Measurements from ENCODE around the gene CRIM1.

The CRIM1 gene

DNA sequence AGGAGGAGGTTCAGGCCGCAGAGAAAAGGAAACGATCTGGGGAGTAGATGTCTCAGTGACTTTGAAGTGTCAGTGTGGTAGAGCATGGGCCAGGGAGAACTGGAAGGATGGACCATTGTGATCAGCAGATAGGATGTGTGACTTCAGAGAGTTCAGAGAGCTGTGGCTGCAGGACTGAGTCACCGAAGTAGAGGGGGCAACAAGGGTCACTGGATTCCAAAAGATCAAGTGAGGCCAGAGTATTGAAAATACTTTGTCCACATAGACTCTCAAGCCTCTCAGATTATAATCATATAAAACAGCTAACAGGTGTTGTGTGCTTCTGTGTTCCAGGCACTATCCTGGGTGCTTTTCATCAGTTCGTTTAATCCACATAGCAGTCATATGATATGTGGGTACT, 99.4 kb downstream of the CRIM1 start:
- TF ChIP-seq, protein P1, sequence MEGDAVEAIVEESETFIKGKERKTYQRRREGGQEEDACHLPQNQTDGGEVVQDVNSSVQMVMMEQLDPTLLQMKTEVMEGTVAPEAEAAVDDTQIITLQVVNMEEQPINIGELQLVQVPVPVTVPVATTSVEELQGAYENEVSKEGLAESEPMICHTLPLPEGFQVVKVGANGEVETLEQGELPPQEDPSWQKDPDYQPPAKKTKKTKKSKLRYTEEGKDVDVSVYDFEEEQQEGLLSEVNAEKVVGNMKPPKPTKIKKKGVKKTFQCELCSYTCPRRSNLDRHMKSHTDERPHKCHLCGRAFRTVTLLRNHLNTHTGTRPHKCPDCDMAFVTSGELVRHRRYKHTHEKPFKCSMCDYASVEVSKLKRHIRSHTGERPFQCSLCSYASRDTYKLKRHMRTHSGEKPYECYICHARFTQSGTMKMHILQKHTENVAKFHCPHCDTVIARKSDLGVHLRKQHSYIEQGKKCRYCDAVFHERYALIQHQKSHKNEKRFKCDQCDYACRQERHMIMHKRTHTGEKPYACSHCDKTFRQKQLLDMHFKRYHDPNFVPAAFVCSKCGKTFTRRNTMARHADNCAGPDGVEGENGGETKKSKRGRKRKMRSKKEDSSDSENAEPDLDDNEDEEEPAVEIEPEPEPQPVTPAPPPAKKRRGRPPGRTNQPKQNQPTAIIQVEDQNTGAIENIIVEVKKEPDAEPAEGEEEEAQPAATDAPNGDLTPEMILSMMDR (IDR thresholded peaks at IDR 0.05): no peak
- TF ChIP-seq ZFX (IDR thresholded peaks at IDR 0.05; ENCODE audit: borderline replicate concordance): no peak
- H3K27ac ChIP-seq: no peak overlapping the region

DNA sequence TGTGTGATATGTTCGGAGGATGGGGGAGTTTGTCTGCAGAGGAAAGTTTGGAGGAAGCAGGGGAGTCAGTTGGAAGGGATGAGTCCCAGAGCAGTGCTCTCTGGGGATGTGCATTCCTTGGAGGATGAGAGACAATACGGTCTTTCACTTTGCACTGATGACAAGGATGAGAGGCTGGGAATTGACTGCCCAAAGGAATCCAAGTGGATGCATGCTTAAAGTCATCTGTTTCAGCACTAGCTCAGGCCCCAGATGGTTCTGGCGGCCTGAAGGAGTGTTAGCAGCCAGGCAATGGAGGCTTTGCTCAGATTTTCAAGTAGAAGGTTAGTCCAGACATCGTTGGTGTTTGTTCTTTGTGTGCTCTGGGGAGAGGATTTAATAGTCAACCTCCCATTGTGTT, 100.2 kb downstream of the CRIM1 start:
- H3K27ac ChIP-seq: no peak overlapping the region
- no peak for TF ChIP-seq ZFX (IDR thresholded peaks at IDR 0.05; ENCODE audit: borderline replicate concordance)
- TF ChIP-seq, protein P1 (IDR thresholded peaks at IDR 0.05): no peak

DNA sequence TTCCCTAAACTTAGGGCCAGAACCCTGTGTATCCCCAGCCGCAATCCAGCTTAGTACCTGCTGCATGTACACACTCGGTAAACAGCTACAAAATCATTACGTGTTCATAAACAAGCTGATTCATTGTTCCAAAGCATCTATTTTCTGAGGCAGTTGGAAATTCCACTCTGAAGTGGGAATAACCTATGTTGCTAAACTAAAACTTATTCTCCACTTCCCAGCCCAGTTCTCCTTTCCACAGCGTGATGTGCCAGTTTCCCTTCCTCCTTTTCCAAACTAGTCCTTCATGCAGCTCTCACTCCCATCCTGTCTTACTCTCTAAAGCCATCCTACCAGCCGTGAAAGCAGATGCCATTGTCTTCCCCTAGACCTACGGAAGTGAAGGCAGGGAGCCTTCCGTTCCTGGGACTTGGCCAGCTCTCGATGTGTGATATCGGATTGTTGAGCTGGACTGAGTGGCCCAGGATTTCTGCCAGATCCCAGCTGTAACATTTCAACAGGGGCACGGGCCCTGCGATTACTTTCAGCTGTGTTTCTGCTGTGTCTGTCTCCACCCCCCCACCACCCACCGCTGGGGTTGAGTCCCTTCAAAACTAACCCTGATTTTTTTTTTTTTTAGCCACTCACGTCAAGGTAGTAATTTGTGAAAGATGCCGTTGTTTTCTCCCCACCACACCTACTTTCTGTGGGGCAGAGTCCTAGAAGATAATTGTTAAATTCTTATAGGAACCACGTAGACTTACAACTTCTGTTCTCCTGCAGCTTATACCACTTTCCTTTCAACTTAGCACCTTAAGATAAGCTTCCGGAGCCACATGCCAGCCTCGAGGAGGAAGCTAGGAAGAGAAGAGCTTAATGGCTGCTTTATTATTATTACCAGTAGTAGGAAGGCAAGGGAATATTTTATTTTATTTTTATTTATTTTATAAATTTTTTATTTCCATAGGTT, 100.9 kb downstream of the CRIM1 start:
- H3K27ac ChIP-seq: no peak overlapping the region

DNA sequence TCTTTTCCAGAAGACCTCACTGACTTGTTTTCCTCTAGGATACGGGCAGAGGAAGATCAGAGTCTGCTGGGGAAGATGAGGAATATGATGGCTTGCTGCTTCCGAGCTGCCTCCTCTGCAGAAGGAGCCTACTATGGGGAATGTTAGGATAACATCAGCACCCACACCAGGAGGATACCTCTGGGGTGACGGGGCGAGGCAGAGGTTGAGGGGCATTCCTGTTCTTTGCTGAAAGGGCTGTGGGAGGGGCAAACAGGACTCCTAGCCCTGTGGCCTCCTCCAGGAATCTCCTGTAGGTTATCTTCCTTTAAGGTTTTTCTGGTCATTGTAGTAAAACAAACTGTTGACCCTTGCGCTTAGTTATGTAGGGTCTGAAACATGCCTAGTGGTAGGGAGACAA, 102.5 kb downstream of the CRIM1 start:
- no peak overlapping the region for H3K27ac ChIP-seq

More for the DNA sequence above, 100.9 kb downstream of the CRIM1 start:
- TF ChIP-seq ZFX (IDR thresholded peaks at IDR 0.05; ENCODE audit: borderline replicate concordance): no peak
- TF ChIP-seq, protein P1 (IDR thresholded peaks at IDR 0.05): no peak

DNA sequence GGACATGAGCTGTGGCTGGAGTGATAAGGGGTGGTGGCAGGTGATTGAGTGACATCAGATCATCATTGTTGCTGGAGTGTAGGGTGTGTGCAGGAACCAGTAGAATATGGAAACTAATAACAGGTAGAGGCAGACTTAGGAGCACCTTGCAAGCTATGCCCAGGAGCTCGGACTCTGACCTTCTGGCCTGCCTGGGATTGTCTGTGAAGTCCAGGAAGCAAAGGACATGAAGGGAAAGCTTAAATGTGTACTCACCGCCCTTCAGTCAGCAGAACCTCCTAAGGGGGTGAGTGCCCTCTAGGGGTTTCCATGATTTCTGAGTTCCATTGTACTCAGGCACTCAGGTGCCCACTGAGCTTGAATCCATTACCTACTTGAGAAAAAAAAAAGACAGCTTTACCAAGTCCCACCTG, 104.2 kb downstream of the CRIM1 start:
- H3K27ac ChIP-seq: no peak overlapping the region
- TF ChIP-seq, protein P1 (IDR thresholded peaks at IDR 0.05): peak; percentile 41
- no peak for TF ChIP-seq ZFX (IDR thresholded peaks at IDR 0.05; ENCODE audit: borderline replicate concordance)

More for the DNA sequence above, 102.5 kb downstream of the CRIM1 start:
- TF ChIP-seq, protein P1 (IDR thresholded peaks at IDR 0.05): no peak
- no peak for TF ChIP-seq ZFX (IDR thresholded peaks at IDR 0.05; ENCODE audit: borderline replicate concordance)

DNA sequence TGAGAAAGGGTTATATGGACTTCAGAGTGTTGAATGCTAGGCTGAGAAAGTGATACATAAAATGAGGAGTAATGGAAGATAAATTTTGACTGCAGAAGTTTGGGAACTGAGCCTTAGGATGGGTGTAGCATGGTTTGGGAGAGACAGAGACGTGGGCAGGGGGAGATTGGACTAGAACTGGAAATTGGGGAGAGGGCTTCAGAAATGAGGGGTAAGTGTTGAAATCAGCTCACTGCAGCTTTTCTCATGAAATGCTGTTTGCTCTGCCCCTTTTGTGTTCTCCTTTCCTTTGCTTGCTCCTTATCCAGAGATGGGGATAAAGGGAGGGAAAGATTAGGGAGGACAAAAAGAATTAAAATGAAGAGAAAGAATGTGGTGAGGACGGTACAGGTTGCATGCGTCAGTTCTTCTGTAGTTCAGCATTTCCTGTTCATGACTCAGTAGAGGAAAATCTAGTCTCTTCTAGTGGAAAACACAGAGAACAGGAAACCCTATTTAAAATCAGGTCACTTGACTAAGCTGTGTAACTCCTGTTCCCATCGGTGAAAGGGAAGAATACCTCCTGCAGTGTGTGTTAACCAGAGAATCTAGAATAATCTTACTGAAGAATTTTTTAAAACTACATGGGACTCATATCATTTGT, 105.6 kb downstream of the CRIM1 start:
- TF ChIP-seq, protein P1 (IDR thresholded peaks at IDR 0.05): no peak
- no peak for TF ChIP-seq ZFX (IDR thresholded peaks at IDR 0.05; ENCODE audit: borderline replicate concordance)
- H3K27ac ChIP-seq: no peak overlapping the region

All from 22Rv1 (cell line).